ENCODE results near the gene NLRP6. TPM values are rescaled to one million over a fixed set of nuclear protein-coding genes. Genes with fewer than 3 reads are reported as not detected.

NLRP6 gene
- total and polyA plus RNA-seq, 4 donors = 0.66 to 6.1 (median 0.88) TPM; not detected in 1

- peaks cover 0 to 1% of the 10 kb centered on the region in 2 donors for H3K27me3 ChIP-seq (ENCODE audit: control insufficient read depth in 1 of 2, insufficient read depth in 2 of 2, low read length in 1 of 2)
- no peak overlapping the region for H3K27ac ChIP-seq (ENCODE audit: low read depth in 1 of 2, low read length in 2 of 2)
- no peak for ATAC-seq (ENCODE audit: low FRiP score)
- H3K36me3 ChIP-seq (ENCODE audit: control insufficient read depth in 1 of 2, insufficient read depth in 2 of 2, low read length in 1 of 2) = no peaks in the 10 kb centered on the region
- H3K9me3 ChIP-seq (ENCODE audit: control insufficient read depth, low read length) = no peaks in the 10 kb centered on the region
- intact Hi-C loops (cut with DNase I) = no loop called here
- DNase-seq = no peak
- no peak overlapping the region for H3K4me3 ChIP-seq (ENCODE audit: low read length in 2 of 2)
- H3K4me1 ChIP-seq (ENCODE audit: control insufficient read depth in 1 of 2, insufficient read depth in 2 of 2, low read length in 2 of 2) = no peaks in the 10 kb centered on the region
Measured at GRCh38 chr11:276219-276618, 2.0 kb upstream of the NLRP6 start.

GRCh38 chr11:279040-279965, 1.1 kb downstream of the NLRP6 start:
- no peak for ATAC-seq (ENCODE audit: low FRiP score)
- Histone ChIP-seq H3K4me1 (ENCODE audit: control insufficient read depth in 1 of 2, insufficient read depth in 2 of 2, low read length in 2 of 2) (no peaks in the 10 kb centered on the region), H3K27me3 (ENCODE audit: control insufficient read depth in 1 of 2, insufficient read depth in 2 of 2, low read length in 1 of 2) (peaks cover 0 to 1% of the 10 kb centered on the region in 2 donors), H3K9me3 (ENCODE audit: control insufficient read depth, low read length) (no peaks in the 10 kb centered on the region), H3K36me3 (ENCODE audit: control insufficient read depth in 1 of 2, insufficient read depth in 2 of 2, low read length in 1 of 2) (no peaks in the 10 kb centered on the region), H3K4me3 (ENCODE audit: low read length in 2 of 2) (no peak overlapping the region), H3K27ac (ENCODE audit: low read depth in 1 of 2, low read length in 2 of 2) (no peak overlapping the region)
- peak in 1 of 2 donors; percentile 53 for DNase-seq
- intact Hi-C loops (cut with DNase I) = no loop called here
- WGBS, 2 donors = 11% methylated on average over 82 to 97 of the region's 97 CpGs

GRCh38 chr11:279966-280705, 1.9 kb downstream of the NLRP6 start:
- no peaks in the 10 kb centered on the region for H3K36me3 ChIP-seq (ENCODE audit: control insufficient read depth in 1 of 2, insufficient read depth in 2 of 2, low read length in 1 of 2)
- H3K4me1 ChIP-seq (ENCODE audit: control insufficient read depth in 1 of 2, insufficient read depth in 2 of 2, low read length in 2 of 2) = no peaks in the 10 kb centered on the region
- no peak overlapping the region for H3K4me3 ChIP-seq (ENCODE audit: low read length in 2 of 2)
- H3K27ac ChIP-seq (ENCODE audit: low read depth in 1 of 2, low read length in 2 of 2) = no peak overlapping the region
- intact Hi-C loops (cut with DNase I) = no loop called here
- DNase-seq (peak in 1 of 2 donors; percentile 60), ATAC-seq (ENCODE audit: low FRiP score) (peak; percentile 13)
- 2 to 3% methylated on average over 64 to 85 of the region's 85 CpGs for WGBS, 2 donors
- H3K9me3 ChIP-seq (ENCODE audit: control insufficient read depth, low read length) = no peaks in the 10 kb centered on the region
- H3K27me3 ChIP-seq (ENCODE audit: control insufficient read depth in 1 of 2, insufficient read depth in 2 of 2, low read length in 1 of 2) = peaks cover 0 to 1% of the 10 kb centered on the region in 2 donors

GRCh38 chr11:280706-281485, 2.7 kb downstream of the NLRP6 start:
- Histone ChIP-seq H3K4me3 (ENCODE audit: low read length in 2 of 2) (no peak overlapping the region), H3K36me3 (ENCODE audit: control insufficient read depth in 1 of 2, insufficient read depth in 2 of 2, low read length in 1 of 2) (no peaks in the 10 kb centered on the region), H3K9me3 (ENCODE audit: control insufficient read depth, low read length) (no peaks in the 10 kb centered on the region), H3K4me1 (ENCODE audit: control insufficient read depth in 1 of 2, insufficient read depth in 2 of 2, low read length in 2 of 2) (no peaks in the 10 kb centered on the region), H3K27me3 (ENCODE audit: control insufficient read depth in 1 of 2, insufficient read depth in 2 of 2, low read length in 1 of 2) (peaks cover 0 to 1% of the 10 kb centered on the region in 2 donors), H3K27ac (ENCODE audit: low read depth in 1 of 2, low read length in 2 of 2) (no peak overlapping the region)
- no peak for ATAC-seq (ENCODE audit: low FRiP score)
- intact Hi-C loops (cut with DNase I) = no loop called here
- DNase-seq = peak in 1 of 2 donors; percentile 71
- 9% methylated on average over 72 to 79 of the region's 79 CpGs for WGBS, 2 donors

GRCh38 chr11:281486-282161, 3.4 kb downstream of the NLRP6 start:
- no peaks in the 10 kb centered on the region for H3K4me1 ChIP-seq (ENCODE audit: control insufficient read depth in 1 of 2, insufficient read depth in 2 of 2, low read length in 2 of 2)
- H3K4me3 ChIP-seq (ENCODE audit: low read length in 2 of 2) = no peak overlapping the region
- ATAC-seq (ENCODE audit: low FRiP score) (no peak), DNase-seq (peak in 1 of 2 donors; percentile 63)
- 33 to 35% methylated on average over 26 of the region's 26 CpGs for WGBS, 2 donors
- intact Hi-C loops (cut with DNase I) = no loop called here
- peaks cover 0 to 1% of the 10 kb centered on the region in 2 donors for H3K27me3 ChIP-seq (ENCODE audit: control insufficient read depth in 1 of 2, insufficient read depth in 2 of 2, low read length in 1 of 2)
- H3K27ac ChIP-seq (ENCODE audit: low read depth in 1 of 2, low read length in 2 of 2) = no peak overlapping the region
- H3K36me3 ChIP-seq (ENCODE audit: control insufficient read depth in 1 of 2, insufficient read depth in 2 of 2, low read length in 1 of 2) = no peaks in the 10 kb centered on the region
- H3K9me3 ChIP-seq (ENCODE audit: control insufficient read depth, low read length) = no peaks in the 10 kb centered on the region

GRCh38 chr11:282171-282570, 4.0 kb downstream of the NLRP6 start:
- H3K4me3 ChIP-seq (ENCODE audit: low read length in 2 of 2) = no peak overlapping the region

GRCh38 chr11:282630-283360, 4.6 kb downstream of the NLRP6 start:
- WGBS, 2 donors = 56 to 62% methylated on average over 10 to 13 of the region's 13 CpGs
- DNase-seq (peak in 1 of 2 donors; percentile 64), ATAC-seq (ENCODE audit: low FRiP score) (no peak)
- H3K36me3 ChIP-seq (ENCODE audit: control insufficient read depth in 1 of 2, insufficient read depth in 2 of 2, low read length in 1 of 2) = no peaks in the 10 kb centered on the region
- intact Hi-C loops (cut with DNase I) = no loop called here
- H3K27me3 ChIP-seq (ENCODE audit: control insufficient read depth in 1 of 2, insufficient read depth in 2 of 2, low read length in 1 of 2) = peaks cover 0 to 1% of the 10 kb centered on the region in 2 donors
- no peaks in the 10 kb centered on the region for H3K4me1 ChIP-seq (ENCODE audit: control insufficient read depth in 1 of 2, insufficient read depth in 2 of 2, low read length in 2 of 2)
- H3K9me3 ChIP-seq (ENCODE audit: control insufficient read depth, low read length) = no peaks in the 10 kb centered on the region
- no peak overlapping the region for H3K4me3 ChIP-seq (ENCODE audit: low read length in 2 of 2)
- H3K27ac ChIP-seq (ENCODE audit: low read depth in 1 of 2, low read length in 2 of 2) = no peak overlapping the region

More at GRCh38 chr11:282171-282570, 4.0 kb downstream of the NLRP6 start:
- H3K4me1 ChIP-seq (ENCODE audit: control insufficient read depth in 1 of 2, insufficient read depth in 2 of 2, low read length in 2 of 2) = no peaks in the 10 kb centered on the region
- DNase-seq (peak in 1 of 2 donors; percentile 47), ATAC-seq (ENCODE audit: low FRiP score) (no peak)
- H3K27me3 ChIP-seq (ENCODE audit: control insufficient read depth in 1 of 2, insufficient read depth in 2 of 2, low read length in 1 of 2) = peaks cover 0 to 1% of the 10 kb centered on the region in 2 donors
- H3K27ac ChIP-seq (ENCODE audit: low read depth in 1 of 2, low read length in 2 of 2) = no peak overlapping the region
- 63 to 65% methylated on average over 4 of the region's 4 CpGs for WGBS, 2 donors
- no peaks in the 10 kb centered on the region for H3K9me3 ChIP-seq (ENCODE audit: control insufficient read depth, low read length)
- no peaks in the 10 kb centered on the region for H3K36me3 ChIP-seq (ENCODE audit: control insufficient read depth in 1 of 2, insufficient read depth in 2 of 2, low read length in 1 of 2)
- intact Hi-C loops (cut with DNase I) = no loop called here

All from aorta (tissue), 5 donors.